ENCODE data around the gene CFAP77.
"Not testable (repeated sequence)": the region's sequence is repeated elsewhere in the genome, so short reads cannot be mapped to it uniquely, and the experiment has no call there.

Gene CFAP77

GRCh38 chr9:132545578-132545977 is 135.6 kb downstream of the CFAP77 start:
- in situ Hi-C loops (cut with MboI; ENCODE audit: low sequenced_read_pairs), result no loop called here

DNA sequence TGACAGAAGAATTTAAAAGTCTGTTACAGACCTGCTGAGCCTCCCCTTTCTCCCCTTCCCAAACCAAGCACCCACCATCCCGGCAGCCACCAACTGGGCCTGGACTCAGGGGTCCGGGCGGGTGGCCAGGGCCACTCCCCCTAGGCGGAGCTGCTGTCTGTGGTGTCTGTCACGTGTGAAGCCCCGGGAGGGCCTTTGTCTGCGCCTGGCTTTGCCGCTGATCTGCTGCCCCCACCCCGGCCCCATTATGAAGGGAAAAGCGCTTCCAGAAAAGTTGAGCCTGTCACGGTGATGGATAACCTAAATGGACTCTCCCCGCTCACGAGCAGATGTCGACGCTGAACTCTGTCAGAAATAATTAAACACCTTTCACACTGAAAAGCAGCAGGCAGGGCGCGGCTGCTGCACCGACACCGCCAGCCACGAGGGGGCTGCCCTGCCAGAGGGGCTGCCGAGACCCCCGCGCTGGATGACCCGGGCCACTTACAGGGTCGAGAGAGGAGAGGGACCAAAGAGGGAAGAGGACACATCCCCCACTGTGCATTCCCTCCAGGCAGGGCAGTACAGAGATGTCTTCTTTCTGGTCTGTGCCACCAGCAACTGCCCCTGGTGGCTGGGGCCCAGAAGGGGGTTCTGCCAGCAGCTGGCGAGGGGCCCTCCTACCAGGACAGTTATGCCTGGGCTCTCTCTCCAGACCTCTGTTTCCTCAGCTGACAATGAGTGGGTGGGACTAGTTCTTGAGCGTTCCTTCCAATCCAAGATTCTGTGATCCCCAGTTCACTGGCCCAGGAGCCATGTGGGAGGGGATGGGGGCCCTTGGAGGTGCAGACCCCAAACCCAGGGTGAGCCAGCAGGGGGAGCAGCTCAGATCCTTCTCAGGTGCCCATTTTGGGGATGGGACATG is 136.4 kb downstream of the CFAP77 start:
- in situ Hi-C loops (cut with MboI; ENCODE audit: low sequenced_read_pairs), result no loop called here

DNA sequence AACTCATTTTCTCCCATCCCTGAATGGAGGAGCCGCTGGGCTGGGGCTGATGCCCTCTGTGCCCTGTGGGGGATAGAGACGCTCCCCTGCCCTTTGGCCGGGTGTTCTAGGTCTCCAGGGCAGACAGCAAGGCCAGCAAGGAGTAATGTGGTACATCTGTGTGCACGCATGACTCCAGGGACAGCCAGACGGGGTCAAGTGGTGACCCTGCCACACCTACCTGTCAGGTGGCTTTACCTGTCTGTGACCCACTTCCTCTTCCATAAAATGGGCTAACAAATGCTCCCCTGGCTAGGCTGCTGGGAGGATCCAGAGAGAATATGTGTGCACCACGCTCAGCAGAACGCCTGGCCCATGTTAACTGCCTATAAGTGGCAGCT is 137.0 kb downstream of the CFAP77 start:
- in situ Hi-C loops (cut with MboI; ENCODE audit: low sequenced_read_pairs), result no loop called here

DNA sequence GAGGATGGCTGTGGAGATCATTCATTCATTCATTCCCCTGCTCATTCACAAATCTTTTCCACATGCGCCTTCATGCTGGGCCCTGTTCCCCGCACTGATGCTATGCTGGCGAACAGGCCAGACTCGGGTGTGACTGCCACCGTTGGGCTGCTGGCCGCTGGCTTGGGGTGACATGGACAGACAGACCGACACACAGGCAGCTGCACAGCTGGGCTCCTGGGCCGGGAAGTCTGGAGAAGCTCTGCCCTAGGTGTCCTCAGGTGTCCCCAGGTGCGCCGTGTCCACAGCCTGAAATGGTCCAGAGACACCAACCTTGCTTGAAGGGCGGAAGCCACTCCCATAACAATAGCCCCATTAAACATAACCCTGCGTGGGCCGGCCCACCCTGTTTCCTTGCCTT is 137.4 kb downstream of the CFAP77 start:
- in situ Hi-C loops (cut with MboI; ENCODE audit: low sequenced_read_pairs), result no loop called here

- in situ Hi-C loops (cut with MboI; ENCODE audit: low sequenced_read_pairs), result no loop called here
These were observed 138.1 kb downstream of the CFAP77 start for GRCh38 chr9:132547976-132548730.

DNA sequence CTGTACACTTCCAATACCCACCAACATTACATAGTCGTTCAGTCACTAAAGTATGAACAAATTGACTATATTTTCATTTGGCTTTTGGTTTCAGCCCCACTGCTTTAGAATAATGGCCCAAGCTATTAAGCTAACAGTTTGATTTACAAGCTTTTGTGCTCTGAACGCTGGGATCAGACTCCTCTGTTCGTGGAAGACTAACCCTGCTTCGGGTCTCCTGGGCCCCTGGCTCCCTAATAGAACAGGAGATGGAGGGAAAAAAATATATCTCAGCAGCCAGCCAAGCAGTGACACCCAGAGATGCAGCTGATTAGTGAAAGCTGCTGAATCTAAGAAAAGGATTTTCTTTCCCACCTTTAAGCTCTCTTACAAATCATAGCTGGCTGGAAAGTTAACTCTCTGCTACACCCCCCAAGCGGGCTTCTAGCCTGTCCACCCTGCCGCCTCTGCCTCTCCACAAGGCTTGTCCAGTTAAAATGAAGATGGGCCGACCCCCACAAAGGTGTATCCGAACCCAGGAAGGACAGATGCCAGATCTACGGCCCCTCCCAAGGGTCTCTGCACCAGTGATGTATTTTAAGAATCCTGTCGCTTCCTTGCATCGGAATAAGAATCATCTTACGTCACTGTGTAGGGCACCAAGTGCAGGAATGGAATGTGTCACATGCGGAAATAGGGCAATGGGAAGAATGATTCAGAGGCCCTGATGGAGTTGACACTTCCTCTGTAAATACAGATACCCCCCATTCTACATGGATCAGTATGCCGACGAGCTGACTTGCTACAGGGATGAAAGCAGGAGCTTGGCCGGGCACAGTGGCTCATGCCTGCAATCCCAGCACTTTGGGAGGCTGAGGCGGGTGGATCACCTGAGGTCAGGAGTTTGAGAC is 139.0 kb downstream of the CFAP77 start:
- in situ Hi-C loops (cut with MboI; ENCODE audit: low sequenced_read_pairs), result no loop called here

DNA sequence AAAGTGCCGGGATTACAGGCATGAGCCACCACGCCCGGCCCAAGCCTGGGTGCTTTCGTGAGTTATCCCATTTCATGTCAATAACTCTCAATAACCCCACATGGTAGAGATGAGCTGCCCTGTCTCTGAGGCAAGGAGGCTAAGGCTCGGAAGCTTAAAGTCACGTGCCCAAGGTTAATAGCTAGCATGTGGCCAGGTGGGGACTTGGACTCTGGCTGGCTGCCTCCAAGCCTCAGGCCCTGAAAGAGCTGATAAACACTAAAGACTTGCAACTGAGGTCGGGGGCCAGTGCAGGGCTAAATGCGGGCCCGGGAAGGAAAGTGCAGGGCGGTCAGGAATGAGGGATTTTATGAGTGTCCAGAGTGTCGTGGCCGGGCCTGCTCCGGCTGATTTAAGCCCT is 141.5 kb downstream of the CFAP77 start:
- in situ Hi-C loops (cut with MboI; ENCODE audit: low sequenced_read_pairs), result no loop called here

DNA sequence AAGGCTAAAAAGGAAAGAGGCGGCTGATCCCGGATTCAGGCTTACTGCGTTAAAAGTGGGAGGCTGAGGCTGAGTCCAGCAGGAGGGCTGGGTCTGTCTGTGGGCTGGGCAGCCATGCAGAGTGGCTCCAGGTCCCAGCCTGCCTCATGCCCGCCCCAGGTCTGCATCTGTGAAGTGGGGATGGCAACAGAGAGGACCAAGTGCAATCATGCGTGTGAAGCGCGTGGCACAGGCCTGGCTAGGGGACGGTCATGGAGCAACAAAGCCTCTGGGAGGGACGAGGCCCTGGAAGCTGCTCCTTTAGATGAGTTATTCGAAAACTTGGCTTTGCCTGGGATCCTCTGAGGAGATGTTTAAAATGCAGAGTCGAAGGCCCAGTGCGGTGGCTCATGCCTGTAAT is 142.0 kb downstream of the CFAP77 start:
- in situ Hi-C loops (cut with MboI; ENCODE audit: low sequenced_read_pairs), result no loop called here

DNA sequence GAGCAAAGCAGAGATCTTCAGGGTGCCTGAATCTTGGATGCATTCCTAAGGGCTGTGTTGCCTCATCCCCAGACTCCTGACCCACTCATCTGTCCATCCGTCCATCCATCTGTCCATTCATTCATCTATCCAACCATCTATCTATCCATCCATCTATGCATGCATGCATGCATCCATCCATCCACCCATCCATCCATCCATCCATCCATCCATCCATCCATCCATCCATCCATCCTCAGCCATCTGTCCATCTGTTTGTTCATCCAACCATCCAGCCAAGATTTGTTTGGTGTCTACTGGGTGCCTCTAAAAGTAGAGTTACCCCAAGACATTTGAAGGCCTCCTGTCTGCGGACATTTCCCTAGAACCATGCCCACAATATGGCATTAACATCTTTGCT is 144.7 kb downstream of the CFAP77 start:
- in situ Hi-C loops (cut with MboI; ENCODE audit: low sequenced_read_pairs), result no loop called here

- in situ Hi-C loops (cut with MboI; ENCODE audit: low sequenced_read_pairs), result no loop called here
These were observed 145.5 kb downstream of the CFAP77 start for GRCh38 chr9:132555528-132555927.

DNA sequence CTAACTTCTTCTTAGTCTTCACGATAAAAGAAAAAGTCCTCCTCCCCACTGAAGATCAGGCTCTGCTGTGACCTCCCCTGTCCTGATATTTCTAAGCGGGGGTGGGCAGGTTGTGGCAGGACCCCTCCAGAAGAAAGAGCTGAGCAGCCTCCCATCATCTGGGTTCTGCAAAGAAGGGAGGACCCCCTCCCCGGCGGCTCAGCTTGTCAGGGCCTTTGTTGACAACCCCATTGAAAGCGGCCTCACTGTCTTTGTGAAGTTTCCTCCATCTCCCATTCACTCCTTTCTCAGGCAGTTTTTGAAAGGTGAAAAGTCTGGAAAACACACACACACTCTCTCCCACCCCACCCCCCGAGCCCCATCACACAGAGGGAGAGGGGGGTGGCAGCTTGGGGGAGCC is 146.2 kb downstream of the CFAP77 start:
- in situ Hi-C loops (cut with MboI; ENCODE audit: low sequenced_read_pairs), result no loop called here

GRCh38 chr9:132556714-132557113 is 146.7 kb downstream of the CFAP77 start:
- in situ Hi-C loops (cut with MboI; ENCODE audit: low sequenced_read_pairs), result no loop called here

DNA sequence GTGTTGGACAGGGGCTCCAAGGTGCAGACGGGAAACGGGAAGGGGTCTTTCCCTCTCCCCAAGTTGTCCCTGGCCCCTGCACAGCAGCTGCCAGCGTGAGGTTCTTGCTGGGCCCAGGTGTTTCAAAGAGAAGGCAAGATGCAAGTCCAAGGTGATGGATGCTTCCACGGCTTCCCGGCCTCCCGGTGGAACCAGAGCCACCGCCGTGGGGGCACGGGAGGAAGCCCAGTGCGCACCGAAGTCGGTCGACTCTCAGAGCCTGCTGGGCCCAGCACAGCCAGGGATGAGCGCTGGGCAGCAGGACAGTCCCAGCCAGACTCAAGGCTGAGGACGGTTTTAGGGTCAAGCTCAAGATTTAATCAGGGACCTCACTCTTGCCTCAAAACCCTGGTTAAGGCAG is 147.1 kb downstream of the CFAP77 start:
- in situ Hi-C loops (cut with MboI; ENCODE audit: low sequenced_read_pairs), result no loop called here

DNA sequence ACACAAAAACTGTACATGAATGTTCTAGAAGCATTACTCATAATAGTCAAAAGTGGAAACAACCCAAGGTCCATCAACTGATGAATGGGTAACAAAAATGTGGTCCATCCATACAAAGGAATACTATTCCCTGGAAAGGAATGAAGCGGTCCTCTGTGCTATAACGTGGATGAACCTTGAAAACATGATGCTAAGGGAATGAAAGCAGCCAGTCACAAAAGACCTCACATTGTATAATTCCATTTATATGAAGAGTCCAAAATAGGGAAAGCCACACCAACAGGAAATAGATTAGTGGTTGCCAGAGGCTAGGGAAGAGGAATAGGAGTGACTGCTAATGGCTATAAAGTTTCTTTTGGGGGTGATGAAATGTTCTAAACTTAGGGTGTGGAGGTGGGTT is 149.7 kb downstream of the CFAP77 start:
- in situ Hi-C loops (cut with MboI; ENCODE audit: low sequenced_read_pairs), result no loop called here

DNA sequence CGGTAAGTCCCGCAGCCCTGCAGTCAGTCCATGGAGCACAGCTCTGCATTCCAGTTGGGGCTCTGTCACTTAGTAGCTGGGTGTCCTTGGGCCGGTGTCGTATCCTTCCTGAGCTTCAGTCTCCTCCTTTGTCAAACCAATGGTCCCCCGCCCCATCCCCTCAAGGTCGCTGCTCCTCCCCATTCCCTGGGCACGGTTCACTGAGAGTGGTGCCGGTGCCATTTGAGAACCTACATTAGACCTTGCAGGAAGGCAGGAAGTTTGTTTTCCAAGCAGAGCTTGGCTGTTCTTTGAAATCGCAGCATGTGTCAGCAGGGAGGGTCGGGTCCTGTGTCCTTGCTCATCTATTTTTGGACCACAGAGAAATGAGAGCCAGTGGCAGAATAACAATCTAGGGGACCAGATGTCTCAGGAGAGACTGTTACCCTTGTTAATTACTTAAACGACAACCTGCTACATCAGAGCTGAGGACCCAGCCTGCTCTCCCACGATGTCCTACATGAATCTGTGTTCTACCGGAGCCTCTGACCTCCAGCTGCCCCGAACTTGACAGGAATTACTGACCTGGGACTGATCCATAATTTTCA is 150.7 kb downstream of the CFAP77 start:
- in situ Hi-C loops (cut with MboI; ENCODE audit: low sequenced_read_pairs), result no loop called here

DNA sequence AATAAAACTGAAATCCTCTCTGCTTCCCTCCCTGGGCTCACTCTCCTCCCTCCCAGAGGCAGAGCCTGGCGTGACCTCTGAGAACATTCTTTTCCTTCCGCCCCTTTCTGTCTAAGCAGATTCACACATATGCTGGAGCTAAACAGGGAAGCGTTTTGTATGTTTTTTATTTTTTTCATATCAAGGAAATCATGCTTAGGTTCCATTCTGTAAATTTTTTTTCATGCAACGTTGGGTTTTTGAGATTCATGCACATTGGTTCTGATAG is 152.2 kb downstream of the CFAP77 start:
- in situ Hi-C loops (cut with MboI; ENCODE audit: low sequenced_read_pairs), result no loop called here

DNA sequence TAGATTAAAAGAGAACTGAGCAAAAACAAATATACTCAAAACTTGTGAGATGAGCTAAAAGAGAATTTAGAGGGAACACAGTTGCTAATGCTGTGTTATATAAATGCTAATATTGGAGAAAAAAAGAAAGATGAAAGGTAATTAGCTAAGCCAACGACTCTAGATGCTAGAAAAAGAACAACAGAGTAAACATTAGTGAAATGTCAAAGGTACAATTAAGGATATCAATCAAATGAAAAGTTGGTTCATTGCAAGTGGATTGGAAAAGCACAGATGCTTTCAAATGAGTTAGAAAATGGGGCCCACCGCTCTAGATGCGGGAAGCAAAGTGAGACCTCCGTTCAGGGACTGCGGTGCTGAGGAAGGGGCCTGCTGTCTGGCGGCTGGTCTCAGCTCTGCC is 154.5 kb downstream of the CFAP77 start:
- in situ Hi-C loops (cut with MboI; ENCODE audit: low sequenced_read_pairs), result no loop called here

- in situ Hi-C loops (cut with MboI; ENCODE audit: low sequenced_read_pairs), result not testable (repeated sequence)
These were observed 158.8 kb downstream of the CFAP77 start for GRCh38 chr9:132568787-132569186.

GRCh38 chr9:132571806-132572600 is 162.0 kb downstream of the CFAP77 start:
- in situ Hi-C loops (cut with MboI; ENCODE audit: low sequenced_read_pairs), result loop anchor here (10.0 kb wide), 1 partner anchor 157 kb away; the partner anchor contains the start of gene CFAP77

DNA sequence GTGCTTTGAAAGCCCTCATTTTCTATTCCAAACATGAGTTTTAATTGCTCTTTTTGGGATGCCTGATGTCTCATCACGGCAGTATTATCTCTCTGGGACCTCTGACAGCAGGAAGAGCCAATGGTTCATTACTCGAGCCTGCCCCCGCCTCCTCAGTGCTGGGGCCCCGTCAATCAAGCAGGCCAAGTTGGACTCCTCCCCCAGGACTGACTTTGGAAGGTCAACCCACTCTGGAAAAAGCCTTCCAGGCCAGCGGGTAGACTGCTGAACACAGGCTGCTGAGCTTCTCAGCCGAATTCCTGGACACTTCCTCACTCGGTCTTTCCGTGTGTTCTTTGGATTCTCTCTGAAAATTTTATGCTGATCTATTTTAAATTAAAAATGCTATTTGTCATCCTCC is 162.9 kb downstream of the CFAP77 start:
- in situ Hi-C loops (cut with MboI; ENCODE audit: low sequenced_read_pairs), result loop anchor here (10.0 kb wide), 1 partner anchor 158 kb away; the partner anchor contains the start of gene CFAP77

All from HL-60/S4 treated with retinoic acid at 250 ng/mL for 4 days and 3 days (cell line).